H1 (cell line): ENCODE measurements around the gene MUC13.

ENCODE experiments used
- CBX5 ChIP-seq: fragments of 300-800, 300-1000 bp; sonication (generic); IDR thresholded peaks from 2 replicates; pipeline ENCODE4 v1.7.1; 2016; ENCODE audit warnings: antibody characterized with exemption, low read length, low read depth
- EGR1 ChIP-seq: IDR thresholded peaks from 2 replicates; pipeline ENCODE4 v1.6.1; 2011; ENCODE audit warnings: low read depth, low read length, borderline replicate concordance
- EZH2 ChIP-seq: fragments of 200-600 bp; sonication (generic); IDR thresholded peaks from 2 replicates; pipeline ENCODE4 v1.7.1; 2012; ENCODE audit warnings: low read depth, mild to moderate bottlenecking, moderate library complexity, low read length, inconsistent platforms; ENCODE audit not compliant: severe bottlenecking
- HDAC6 ChIP-seq: IDR thresholded peaks from one replicate; pipeline ENCODE4 v1.7.1; 2012; ENCODE audit warnings: low read depth, mild to moderate bottlenecking, inconsistent platforms, low read length, moderate library complexity
- MAFK ChIP-seq: IDR thresholded peaks from 2 replicates; pipeline ENCODE4 v1.6.1; 2012; ENCODE audit warnings: low read depth, mild to moderate bottlenecking, improper control_type of control experiment, low read length
- POLR2AphosphoS5 ChIP-seq: IDR thresholded peaks from 2 replicates; pipeline ENCODE4 v1.6.1; 2011; ENCODE audit warnings: low read depth, low read length
- RNF2 ChIP-seq: fragments of 200-900, 300-1000 bp; sonication (generic); IDR thresholded peaks from 2 replicates; pipeline ENCODE4 v1.7.1; 2016; ENCODE audit warnings: borderline replicate concordance, low read depth, mild to moderate bottlenecking, antibody characterized with exemption, low read length; ENCODE audit not compliant: poor library complexity, severe bottlenecking; ENCODE audit errors: missing control alignments
- TF ChIP-seq, protein P1 (sequence below), 3 experiments: IDR thresholded peaks; 1 replicate in 2 of 3; 2 replicates in 1 of 3; pipeline versions ENCODE4 v1.5.1 to v1.6.1; 2011; ENCODE audit warnings: low read length in 3 of 3, mild to moderate bottlenecking in 3 of 3, inconsistent platforms in 2 of 3, low read depth in 1 of 3, moderate library complexity in 1 of 3; ENCODE audit not compliant: insufficient read depth in 1 of 3; ENCODE audit errors: control extremely low read depth in 1 of 3

DNA sequence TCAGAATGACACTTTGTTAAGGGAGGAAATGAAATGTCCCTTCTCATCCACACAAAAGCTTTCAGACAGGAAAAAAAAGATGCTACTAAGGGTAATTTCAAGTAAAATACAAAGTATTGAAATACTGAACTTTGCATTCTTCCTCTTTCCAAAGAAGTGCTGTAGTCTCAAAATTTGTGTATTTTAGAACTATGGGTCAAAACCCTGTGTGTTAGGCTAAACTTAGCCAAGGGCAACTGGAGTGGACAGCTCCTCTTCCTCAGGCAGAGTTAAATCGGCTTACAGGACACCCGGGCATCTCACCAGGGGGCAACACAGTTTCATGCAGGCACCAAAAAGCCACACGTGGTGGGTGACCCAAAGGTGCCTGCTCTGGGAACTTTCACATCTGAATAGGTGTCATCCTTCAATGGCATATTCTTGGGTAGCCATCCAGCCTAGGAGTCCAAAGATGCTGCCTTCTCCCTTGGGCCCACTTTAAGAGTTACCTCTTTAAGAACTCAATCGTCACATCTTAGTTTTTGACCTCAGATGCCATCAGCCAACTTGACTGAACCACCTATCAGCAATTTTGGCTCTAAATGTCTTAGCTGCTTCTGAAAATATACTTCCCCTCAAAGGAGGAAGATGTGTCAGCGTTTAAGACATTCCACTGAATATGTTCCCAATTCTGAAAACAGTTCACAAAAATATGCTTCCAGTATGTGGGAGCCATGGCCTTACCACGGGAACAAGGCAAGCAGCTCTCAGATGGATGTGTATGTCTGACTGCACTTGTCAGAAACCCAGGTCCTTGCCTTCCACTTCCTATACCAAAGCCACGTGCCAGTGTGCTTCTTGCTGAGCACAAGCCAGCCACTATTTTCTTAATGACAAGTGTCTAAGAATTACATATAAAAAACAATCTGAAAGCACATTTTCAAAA is 32.2 kb upstream of the MUC13 start:
- TF ChIP-seq EZH2 (no peak), CBX5 (no peak), POLR2AphosphoS5 (no peak), RNF2 (no peak), MAFK (no peak), HDAC6 (no peak), EGR1 (no peak)
- TF ChIP-seq, protein P1, sequence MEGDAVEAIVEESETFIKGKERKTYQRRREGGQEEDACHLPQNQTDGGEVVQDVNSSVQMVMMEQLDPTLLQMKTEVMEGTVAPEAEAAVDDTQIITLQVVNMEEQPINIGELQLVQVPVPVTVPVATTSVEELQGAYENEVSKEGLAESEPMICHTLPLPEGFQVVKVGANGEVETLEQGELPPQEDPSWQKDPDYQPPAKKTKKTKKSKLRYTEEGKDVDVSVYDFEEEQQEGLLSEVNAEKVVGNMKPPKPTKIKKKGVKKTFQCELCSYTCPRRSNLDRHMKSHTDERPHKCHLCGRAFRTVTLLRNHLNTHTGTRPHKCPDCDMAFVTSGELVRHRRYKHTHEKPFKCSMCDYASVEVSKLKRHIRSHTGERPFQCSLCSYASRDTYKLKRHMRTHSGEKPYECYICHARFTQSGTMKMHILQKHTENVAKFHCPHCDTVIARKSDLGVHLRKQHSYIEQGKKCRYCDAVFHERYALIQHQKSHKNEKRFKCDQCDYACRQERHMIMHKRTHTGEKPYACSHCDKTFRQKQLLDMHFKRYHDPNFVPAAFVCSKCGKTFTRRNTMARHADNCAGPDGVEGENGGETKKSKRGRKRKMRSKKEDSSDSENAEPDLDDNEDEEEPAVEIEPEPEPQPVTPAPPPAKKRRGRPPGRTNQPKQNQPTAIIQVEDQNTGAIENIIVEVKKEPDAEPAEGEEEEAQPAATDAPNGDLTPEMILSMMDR (IDR thresholded peaks at IDR 0.05; ENCODE audit: control extremely low read depth in 1 of 3, insufficient read depth in 1 of 3, low read depth in 1 of 3, low read length in 3 of 3): no peak
